Prostate gland (tissue), 2 donors: ENCODE measurements around the gene DDIT3.

Experiments used
- CTCF ChIP-seq, 4 experiments: fragments of 200-600 bp in 2 of 4; fragments of 450-650 bp in 2 of 4; sonication (generic) in 2 of 4; IDR thresholded peaks; 1 replicate in 3 of 4; 2 replicates in 1 of 4; pipeline ENCODE4 v1.5.1; 2016 to 2019; ENCODE audit warnings: antibody characterized with exemption in 4 of 4, mild to moderate bottlenecking in 2 of 4, moderate library complexity in 2 of 4
- POLR2A ChIP-seq: fragments of 450-650 bp; IDR thresholded peaks from one replicate; pipeline ENCODE4 v1.6.1; 2016; ENCODE audit warnings: antibody characterized with exemption, mild to moderate bottlenecking

DNA sequence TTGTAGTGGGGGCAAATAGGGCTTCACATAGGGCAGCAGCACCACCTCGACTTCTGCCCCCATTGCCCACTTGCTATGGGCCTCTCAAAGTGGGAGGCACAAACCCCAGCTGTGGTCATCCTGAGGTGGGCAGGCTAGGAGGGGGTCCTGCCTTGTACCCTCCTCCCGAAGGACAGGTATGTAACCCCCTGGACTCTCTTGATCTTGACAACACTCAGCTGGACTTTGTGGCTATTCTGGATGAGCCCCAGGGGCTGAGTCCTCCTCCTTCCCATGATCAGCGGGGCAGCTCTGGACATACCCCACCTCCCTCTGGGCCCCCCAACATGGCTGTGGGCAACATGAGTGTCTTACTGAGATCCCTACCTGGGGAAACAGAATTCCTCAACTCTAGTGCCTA lies 48.7 kb downstream of the DDIT3 start:
- TF ChIP-seq POLR2A (no peak), CTCF (IDR thresholded peaks at IDR 0.05) (no peak)
